Dermis blood vessel endothelial cell (primary cell): Measurements from ENCODE around the gene TNFRSF11A. TPM values are rescaled to one million over a fixed set of nuclear protein-coding genes. Genes with fewer than 3 reads are reported as not detected.

ENCODE experiments used
- DNase-seq: peaks from one replicate; pipeline ENCODE4 v3.0.0; 2010
- total RNA-seq: library from RNA; depleted of rRNA; stranded (reverse); fragments of >200 nt; gene quantifications from 2 replicates; pipeline ENCODE4 v1.2.3, GENCODE V29; 2014

Gene TNFRSF11A
- total RNA-seq, 1 donor from 2014 or later, result 30.3 TPM

DNA sequence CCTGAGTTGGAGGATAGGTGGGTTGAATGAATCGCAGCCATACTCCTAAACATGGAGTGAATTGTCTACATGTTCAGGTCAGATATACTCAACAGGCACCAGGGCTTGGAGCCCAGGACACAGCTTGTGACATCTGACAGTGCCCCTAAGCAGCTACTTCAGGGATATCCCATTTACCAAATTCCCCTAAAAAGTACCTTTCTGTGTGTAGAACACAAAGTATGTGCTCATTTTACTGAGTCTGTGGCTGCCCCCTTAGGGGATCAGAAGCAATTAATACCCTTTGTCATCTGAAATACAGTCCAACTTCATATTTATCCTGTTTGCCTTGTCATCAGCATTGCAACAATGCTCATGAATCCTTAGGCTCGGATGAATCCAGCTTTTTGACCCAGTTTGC, 20.8 kb downstream of the TNFRSF11A start:
- DNase-seq, result no peak

DNA sequence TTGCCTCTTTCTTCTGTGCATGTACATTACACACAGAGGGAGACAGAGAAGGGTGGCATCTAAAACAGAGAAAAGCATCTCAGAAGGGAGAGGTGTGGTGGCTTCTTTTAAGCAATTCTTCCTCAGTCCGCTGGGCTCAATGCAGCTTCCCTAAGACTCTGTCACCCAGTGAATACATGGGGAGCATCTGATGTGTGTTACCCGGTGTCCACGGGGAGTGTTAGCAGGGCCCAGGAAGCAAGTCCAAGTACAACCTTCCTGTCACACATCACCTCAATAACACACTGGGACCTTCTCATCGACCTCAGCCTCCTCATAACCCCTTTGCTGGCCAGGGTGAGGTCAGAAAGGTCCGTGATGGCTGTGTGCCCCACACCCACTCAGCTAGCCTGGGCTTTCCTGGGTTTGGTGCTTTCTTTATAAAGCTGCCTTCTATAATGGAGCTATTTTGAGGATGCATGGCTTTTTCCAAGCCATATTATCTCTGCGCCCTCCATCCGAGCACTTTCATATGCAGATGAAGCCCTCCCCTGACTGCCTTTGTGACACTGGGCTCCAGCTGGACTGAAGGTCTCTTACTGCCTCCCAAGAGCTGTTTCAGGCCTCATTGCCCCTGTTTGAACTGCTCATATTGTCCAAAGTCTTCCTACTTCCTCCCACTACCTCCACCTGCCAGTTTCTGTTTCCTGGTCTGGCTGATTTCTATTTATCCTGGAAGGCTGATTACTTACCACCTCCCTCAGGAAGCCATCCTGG, 21.4 kb downstream of the TNFRSF11A start:
- DNase-seq, result no peak

DNA sequence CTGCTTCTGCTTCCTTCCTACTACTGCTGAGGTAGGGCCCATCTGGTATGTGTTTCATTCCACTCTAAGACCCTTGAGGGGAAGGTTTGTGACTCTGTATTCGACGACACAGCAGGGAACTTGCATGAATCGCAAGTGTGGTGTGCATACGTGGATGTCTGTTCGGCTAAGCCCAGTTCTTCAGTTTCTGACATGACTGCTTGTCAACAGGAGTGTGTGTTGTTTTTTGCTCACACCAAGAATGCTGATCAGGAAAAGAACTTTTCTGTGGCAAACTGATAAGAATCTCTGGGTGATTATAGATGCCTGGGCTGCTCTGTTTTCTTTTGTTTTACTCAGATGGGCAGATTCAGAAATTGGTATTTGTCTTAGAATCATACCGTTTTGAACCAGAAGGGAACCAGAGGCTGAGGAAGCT, 22.0 kb downstream of the TNFRSF11A start:
- DNase-seq, result peak; percentile 77

DNA sequence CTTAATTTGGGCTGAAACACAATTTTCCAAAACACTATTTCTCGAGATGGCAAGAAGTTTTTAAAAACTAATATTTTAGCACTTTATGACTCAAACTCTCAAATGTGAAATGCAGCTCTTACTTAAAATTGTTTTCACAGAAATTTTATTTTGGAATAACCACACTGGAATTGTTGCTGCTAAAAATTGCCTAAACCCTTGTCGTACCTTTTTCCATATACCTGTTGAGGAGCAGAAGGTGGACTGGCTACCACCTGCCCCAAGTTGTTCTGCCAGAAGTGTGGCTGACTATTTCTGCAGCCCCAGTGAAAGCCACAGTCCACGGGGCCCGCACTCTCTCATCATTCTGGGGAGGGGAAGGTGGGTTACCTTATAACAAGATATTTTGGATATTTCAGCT, 23.4 kb downstream of the TNFRSF11A start:
- DNase-seq, result no peak

DNA sequence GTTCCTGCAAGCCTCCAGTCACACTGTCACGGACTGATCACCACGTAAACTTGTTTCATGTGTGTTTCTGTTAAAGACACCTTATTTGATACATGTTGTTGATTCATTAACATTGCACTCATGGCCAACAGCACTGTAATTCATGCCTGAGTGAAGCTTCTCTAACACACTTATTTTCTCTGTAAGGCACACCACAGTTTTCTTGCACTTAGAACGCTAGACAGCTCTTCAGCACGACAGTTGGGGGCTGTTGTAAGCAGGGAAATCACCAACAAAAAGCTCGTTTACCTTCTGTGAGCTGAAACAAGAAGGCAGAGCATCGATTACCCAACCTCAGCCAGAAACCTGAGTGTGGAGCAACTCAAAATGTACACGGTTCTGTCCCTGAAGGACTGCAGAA, 28.1 kb downstream of the TNFRSF11A start:
- DNase-seq, result no peak

DNA sequence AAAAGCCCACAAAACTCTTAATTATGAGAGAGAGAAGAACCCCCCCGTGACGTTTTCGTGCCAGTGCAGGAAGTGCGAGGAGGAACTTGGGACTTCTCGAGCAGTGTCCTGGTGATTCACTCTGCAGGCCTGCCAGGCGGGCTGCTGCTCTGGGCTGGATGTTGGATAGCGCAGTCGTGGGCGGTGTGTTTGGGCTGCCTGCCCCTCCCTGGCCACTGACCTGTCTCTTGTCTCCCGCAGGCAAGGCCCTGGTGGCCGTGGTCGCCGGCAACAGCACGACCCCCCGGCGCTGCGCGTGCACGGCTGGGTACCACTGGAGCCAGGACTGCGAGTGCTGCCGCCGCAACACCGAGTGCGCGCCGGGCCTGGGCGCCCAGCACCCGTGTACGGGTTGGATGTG, 29.0 kb downstream of the TNFRSF11A start:
- no peak for DNase-seq

DNA sequence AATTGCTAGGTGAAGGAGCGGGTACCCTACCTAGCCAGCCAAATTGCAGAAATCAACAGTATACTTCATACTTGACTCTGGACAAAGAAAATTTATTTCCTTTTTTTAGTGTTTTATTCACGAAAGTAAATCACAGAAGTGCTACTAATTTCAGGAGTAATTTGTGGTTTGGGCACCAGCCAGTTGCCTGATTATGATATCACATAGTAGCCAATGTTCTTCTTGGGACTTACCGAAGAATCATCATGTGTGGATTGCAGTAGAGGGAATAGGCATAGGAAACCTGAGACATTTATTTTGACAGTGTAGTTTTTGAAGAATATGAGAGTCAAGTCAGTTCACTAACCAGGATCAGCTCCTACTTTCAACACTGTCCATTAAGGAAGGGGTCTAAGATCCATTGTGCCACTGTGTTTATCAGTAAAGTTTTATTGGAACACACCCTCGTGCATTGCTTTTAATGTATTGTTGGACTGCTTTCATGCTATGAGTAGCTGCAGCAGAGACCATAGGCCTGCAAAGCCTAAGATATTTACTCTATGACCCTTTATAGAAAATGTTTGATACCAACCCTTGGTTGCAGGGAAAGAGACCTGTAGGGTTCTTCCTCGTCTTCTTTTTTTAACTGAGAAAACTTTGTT, 32.1 kb downstream of the TNFRSF11A start:
- DNase-seq, result no peak

DNA sequence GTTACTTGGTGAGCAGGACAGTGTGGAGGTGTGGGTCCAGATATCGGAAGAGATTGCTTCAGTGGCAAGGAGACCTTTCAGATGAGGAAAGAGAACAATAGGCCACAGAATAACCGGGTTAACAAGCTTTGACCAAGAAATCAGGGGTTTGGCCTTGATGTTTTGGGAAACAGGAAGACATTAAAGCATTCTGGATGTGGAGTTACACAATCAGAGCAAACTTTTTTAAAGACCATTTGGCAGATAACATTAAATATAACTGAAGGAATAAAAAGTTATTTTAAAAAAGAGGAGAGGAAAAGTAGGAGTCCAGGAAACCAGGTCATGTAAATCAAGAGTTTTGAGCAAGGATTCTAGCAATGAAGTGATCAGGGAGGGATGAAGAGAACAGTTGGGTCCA, 35.7 kb downstream of the TNFRSF11A start:
- peak; percentile 49 for DNase-seq

DNA sequence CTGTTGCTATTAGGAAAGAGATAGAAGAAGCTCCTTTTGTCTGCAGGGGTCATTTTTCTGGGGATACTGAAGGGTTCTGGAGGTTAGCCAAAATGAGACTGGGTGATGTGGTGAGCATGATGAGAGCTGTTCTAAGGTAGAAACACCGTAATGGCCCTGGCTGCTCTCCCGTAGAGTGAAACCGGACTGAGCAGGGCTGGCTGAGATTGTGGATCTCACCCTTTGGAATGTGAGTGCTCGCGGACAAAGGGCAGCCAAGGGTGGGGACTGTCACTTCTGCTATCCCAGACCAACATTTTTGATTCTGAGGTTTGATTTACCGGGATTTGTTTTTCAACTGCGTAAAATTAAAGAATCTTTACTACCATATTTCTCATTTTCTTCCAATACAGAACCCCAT, 36.2 kb downstream of the TNFRSF11A start:
- DNase-seq, result no peak

DNA sequence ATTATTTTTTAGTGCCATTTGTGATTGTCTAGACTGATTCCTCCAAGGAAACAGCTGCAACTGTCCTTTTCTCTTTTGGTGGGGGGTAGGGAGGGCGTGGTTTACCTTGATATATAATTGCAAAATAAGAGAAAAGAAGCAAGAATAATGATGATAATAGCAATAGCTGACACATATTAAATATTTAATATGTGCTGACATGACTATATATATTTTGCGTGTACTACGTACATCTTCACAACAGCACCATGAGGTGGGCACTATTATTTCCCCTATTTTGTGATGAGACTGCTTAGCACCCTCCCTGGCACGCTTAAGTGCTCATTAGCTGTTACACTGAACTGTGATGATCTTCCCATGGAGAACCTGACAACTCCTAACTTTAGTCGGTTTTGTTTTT, 39.4 kb downstream of the TNFRSF11A start:
- DNase-seq, result no peak

DNA sequence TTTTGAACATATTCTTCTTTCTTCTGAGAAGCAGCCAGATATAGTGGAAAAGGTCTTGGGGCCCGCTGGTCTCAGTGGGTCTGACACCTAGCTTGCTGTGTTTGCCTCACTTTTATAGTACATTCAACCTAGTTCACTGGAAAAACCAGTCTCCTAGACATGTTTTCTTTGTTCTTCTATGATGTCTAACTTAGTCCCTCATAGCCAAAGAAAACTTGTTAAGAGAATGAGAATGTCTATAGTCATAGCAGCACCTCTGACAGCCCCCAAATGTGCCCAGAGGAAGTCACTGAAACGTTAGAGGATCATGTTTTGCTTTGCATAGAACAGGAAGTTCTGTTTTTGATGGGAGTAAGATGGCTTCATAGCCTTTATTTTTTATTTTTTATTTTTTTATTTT, 40.3 kb downstream of the TNFRSF11A start:
- no peak for DNase-seq

DNA sequence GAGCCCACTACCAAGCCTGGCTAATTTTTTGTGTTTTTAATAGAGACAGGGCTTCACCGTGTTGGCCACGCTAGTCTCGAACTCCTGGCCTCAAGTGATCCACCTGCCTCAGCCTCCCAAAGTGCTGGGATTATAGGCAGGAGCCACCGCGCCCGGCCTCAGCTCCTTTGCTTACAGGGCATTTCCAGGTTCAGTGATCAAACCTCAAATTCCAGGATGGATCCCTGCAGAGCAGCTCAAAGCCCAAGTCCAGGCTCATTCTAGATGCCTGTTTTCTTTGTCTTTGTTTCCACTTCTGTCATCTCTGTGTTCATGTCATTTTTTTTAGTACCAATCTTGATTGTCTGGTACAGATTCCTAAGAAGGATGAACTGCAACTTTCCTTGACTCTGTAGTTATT, 41.9 kb downstream of the TNFRSF11A start:
- no peak for DNase-seq

DNA sequence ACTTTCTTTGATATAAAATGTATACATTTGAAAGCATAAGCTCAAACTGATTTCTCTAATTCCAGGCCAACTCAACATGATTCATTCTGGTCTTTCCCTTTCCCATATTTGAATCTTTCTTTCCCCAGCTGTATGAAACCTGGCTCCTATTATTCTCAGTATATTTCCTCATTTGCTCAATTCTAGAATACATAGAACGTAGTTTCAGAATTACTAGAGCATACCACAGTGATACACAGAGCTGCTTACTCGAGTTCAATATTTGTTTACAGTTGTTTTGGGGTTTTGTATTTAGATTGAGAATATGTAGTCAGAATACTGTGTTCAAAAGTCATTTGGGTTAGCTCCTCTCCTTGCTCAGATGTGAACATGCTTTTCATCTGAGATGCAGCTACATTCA, 43.0 kb downstream of the TNFRSF11A start:
- DNase-seq, result no peak

DNA sequence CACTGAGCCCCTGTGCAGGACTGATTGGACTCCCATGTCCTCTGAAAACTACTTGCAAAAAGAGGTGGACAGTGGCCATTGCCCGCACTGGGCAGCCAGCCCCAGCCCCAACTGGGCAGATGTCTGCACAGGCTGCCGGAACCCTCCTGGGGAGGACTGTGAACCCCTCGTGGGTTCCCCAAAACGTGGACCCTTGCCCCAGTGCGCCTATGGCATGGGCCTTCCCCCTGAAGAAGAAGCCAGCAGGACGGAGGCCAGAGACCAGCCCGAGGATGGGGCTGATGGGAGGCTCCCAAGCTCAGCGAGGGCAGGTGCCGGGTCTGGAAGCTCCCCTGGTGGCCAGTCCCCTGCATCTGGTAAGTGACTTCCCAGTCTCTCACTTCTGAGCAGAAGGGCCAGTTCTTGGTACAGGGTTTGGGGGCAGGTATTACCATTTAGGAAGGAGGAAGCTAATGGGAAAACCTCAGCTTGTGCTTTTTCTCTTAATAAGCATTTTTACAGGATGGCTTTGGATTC, 44.1 kb downstream of the TNFRSF11A start:
- DNase-seq, result no peak

DNA sequence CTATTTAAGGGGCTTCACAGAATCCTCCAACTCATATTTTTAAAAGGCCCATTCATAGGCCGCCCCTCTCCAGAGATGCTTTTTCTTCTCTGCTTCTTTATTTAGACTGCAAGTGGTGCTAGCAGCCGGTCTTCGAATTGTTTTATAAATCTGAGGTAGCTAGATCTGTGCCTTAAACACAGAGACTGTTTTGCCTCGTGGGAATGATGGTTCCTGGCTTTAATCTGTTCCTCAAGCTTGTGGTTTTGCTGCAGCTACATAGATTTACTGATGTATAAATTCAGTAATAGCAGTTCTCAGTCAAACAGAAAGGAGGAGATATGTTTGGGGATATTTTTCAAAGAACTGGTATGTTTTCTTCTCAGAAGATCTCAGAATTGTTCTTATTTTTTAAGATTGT, 45.3 kb downstream of the TNFRSF11A start:
- no peak for DNase-seq

DNA sequence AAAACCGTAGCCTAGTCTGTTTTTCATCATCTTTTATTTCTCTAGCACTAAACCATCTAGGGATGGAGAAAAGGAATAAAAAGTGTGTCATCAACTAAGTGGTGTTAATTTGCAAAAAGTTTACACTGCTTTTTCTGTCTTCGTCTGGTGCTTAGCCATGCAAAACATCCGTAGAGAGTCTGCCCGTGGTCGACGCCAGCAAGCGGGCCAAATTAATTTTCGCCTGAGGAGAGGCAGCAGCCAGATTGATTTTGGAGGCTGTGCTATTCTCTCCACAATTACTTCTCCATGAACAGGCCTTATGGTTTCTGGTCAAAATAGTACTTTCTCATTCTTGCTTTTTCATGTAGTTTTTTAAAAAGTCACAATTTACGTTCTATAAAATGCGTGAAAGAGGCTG, 46.3 kb downstream of the TNFRSF11A start:
- no peak for DNase-seq

DNA sequence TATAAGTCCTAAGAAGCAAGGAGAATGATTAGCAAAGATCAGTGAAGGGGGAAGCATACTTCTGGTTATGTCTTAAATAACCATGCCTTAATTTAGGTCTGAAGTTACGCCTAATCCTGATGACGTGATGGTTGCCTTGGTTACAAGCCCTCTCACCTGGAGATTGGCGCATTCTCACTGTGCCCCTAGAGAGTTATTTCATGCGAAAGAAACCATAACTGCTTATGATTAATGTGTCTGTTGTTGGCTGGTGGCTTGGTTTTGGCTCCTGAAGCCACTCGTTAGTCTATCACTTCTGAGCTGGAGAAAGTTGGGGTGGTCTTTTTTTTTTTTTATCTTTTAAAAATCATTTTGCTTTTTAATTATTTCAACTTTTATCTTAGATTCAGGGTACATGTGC, 47.0 kb downstream of the TNFRSF11A start:
- no peak for DNase-seq

DNA sequence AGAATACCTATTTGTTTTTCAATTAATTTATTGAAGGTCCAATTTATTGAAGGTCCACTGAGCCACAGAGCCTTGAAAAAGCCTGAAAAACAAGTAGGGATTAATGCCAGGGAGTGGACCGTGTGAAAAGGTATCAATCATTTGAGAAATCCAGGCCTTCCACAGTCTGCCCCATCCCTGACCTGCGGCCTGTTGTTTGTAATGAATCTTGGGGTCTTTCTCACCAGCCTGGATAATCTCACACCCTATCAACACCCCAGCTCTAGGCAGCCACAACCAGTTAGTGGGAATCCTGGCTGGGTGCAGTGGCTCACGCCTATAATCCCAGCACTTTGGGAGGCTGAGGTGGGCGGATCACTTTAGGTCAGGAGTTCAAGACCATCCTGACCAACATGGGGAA, 47.8 kb downstream of the TNFRSF11A start:
- no peak for DNase-seq

DNA sequence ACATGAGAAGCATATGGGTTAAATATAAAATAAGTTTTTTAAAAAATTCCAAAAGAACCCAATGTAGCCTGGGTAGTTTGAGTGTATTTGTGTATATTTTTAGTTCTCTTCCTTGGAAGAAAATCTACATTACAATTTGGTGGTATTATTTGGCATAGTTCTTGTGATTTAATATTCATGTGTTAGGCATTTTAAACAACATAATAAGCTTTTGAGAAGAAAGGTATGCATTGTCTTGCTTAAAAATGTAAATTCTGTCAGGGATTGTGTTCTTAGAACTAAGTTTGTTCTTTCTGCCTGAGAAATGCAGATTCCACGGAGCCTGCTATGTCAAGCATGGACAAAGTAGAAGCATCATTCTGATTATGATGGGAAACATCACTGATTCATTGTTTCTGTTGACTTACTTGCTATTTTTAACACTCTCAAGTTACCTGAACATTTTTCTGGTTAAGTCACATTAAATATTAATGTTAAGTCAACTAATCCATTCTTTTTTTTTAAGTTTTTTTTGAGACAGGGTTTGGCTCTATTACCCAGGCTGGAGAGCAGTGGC, 49.4 kb downstream of the TNFRSF11A start:
- DNase-seq, result no peak

DNA sequence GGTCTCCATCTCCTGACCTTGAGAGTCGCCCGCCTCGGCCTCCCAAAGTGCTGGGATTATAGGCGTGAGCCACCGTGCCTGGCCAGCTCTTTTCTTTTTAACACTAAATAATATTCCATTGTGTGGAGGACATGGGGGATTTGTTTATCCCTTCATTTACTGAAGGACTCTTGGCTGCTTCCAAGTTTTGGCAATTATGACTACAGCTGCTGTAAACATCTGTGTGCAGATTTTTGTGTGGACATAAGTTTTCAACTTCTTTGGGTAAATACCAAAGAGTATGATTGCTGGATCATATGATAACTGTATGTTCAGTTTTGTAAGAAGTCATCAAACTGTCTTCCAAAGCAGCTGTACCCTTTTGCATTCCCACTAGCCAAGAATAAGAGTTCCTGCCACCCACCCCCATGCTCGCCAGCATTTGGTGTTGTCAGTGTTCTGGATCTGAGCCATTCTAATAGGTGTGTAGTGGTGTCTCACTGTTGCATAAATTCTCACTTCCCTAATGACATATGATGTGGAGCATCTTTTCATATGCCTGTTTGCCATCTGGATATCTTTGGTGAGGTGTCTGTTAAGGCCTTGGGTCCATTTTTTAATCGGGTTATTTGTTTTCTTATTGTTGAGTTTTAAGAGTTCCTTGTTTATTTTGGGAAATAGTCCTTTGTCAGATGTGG, 52.2 kb downstream of the TNFRSF11A start:
- no peak for DNase-seq

DNA sequence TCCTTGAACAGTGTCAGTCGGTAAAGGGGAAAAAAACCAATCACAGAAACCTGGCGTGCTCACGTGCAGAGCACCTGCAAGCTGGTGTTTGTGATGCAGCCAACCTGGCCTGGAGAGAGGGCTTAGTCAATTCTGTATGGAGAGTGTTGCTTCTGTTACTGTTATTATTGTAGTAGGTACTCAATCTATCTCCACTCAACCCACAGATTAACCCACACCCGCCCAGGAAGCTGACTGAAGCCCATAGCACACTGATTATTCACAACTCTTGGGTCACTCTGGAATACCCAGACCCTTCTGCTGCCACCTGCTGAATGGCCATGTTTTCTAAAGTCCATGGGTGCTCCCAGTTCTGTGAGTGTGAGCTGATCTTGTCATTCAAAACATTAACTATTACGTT, 53.9 kb downstream of the TNFRSF11A start:
- DNase-seq, result no peak

DNA sequence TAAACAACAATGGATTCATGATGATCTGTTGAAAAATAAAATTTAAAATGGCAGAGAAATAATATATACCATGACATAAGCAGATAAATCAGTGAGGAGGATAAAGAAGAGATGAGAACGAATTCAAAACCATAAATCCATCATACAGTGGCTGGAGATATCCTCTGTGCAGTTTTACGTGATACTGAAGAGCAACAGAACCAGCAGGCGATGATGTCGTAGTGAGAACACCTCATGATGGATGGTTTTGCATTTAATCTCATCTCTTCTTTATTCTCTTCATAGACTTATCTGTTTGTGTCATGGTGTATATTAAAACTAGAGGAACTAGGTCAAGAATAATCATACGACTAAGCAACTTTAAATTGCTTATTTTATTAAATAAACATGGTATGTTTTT, 56.3 kb downstream of the TNFRSF11A start:
- no peak for DNase-seq

DNA sequence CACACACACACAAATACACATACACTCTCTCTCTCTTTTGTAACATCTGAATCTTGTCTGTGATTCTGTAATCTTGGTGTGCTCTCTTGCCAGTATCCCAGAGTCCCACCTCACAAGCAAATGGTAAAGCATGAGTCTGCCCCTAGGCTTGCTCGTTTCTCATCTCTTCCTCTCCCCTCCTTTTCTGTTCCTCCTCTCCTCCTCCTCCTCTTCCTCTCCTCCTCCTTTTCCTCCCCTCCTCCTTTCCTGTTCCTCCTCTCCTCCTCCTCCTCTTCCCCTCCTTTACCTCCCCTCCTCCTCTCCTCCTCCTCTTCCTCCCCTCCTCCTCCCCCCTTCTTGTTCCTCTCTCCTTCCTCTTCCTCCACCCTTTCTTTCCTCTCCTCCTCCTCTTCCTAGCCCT, 59.0 kb downstream of the TNFRSF11A start:
- no peak for DNase-seq
